CD4-positive, alpha-beta T cell treated with Interleukin-15 for 4 hours (primary cell): ENCODE results near the gene ELL2.

Source experiments
- DNase-seq: peaks from one replicate; pipeline ENCODE4 v3.0.0-alpha.2; 2020; ENCODE audit warnings: low spot score

Gene ELL2

DNA sequence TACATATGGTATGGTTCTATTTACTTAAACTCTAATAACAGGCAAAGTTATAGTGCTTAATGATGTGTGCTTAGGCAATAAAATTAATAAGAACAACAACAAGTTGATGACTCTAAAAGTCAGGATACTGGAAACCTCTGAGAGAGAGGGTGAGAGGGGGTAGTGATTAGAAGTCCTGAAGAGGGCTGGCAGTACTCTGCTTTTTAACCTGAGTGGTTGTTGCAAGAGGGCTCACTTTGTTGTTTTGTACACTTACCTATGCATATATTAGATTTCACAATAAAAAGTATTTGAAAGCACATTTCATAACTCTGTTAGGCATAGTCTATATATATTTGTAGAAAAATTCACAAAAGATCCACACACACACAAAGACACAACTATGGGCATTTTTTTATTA, 21.4 kb upstream of the ELL2 start:
- DNase-seq, result no peak

DNA sequence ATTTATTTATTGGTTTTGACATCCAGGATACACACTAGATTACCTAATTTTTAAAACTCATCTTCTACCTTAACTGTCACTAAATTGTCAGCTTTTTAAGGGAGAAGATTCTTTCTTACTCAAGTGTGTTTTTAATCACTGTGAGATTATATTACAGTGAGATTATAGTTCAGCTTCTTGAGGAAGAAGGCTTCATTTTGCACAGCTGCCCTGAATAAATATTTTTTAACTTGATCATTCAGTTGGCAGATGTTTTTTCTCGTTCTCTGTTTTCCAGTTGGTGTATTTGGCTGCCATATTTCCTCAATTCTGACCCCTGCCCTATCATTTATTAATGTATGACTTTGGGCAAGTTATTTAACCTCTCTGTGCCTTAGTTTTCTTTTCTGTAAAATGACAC, 15.0 kb upstream of the ELL2 start:
- DNase-seq, result no peak

DNA sequence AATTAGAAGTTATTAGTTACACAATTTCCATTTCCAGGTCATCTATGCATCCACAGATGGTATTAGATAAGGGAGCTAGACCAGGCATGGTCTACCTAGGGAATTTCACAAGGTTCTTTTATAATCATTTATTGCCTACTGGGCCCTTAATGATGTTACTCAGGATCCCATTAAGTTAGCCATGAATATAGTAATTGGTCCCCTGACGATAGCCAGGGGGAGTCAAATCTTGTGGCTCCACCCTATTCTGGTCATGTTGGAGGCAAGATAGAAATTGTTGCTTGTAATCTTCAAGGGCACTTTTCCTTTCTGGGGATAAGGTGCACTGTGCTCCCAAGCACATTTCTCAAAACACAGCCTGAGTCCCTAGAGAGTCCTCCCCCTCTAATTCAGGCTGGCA, 14.1 kb upstream of the ELL2 start:
- no peak for DNase-seq

DNA sequence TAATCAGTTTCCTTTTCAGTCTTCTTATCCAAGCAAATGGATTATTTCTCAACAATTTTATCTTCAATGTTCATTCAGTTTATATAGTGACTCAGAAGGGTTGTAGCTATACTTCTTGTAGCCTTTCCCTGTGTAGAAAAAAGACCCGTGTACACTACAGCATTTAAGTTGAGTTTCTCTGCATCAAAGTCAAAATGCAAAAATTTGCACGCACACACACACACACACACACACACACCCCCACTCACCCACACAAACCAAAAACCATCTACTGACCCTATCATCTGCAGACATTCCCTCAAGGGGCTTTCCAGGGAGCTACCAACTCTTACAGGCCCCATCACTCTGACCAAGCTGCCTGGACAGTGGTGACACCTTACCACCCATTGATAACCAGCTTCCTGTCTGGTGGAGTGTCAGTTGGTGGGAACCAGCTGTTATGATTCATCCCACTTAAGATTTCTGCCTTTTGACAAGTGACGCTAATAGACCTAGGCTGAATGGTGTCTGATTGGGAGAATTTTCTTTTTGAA, 12.2 kb upstream of the ELL2 start:
- peak; percentile 27 for DNase-seq

DNA sequence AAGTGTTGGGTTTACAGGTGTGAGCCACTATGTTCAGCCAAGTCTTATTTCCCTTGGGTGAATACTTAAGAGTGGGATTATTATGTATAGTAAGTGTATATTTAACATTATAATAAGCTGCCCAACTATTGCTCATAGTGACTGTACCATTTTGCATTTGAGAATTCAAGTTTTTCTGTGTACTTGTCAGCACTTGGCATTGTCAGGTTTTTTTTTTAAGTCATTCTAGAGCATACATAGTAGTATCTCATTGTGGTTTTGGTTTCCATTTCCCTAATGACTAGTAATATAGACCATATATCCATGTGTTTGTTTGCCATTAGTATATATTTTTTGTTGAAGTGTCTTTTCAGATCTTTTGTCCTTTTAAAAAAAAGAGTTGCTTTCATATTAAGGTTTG, 10.5 kb upstream of the ELL2 start:
- no peak for DNase-seq

DNA sequence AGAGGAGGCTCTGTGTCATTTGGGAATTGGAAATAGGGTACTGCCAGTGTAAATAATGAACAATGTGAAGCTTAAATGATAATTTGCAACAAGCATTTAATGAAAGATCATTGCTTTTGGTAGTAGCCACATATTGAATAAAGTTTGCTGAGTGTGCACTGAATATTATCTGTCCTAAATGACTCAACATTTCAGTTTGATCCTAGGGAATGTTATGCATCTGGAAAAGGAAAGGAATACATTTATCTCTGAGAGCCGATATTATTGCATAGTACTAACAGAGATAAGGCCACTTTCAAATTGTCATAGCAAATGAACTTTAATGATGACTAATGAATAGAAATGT, 8.7 kb upstream of the ELL2 start:
- no peak for DNase-seq

DNA sequence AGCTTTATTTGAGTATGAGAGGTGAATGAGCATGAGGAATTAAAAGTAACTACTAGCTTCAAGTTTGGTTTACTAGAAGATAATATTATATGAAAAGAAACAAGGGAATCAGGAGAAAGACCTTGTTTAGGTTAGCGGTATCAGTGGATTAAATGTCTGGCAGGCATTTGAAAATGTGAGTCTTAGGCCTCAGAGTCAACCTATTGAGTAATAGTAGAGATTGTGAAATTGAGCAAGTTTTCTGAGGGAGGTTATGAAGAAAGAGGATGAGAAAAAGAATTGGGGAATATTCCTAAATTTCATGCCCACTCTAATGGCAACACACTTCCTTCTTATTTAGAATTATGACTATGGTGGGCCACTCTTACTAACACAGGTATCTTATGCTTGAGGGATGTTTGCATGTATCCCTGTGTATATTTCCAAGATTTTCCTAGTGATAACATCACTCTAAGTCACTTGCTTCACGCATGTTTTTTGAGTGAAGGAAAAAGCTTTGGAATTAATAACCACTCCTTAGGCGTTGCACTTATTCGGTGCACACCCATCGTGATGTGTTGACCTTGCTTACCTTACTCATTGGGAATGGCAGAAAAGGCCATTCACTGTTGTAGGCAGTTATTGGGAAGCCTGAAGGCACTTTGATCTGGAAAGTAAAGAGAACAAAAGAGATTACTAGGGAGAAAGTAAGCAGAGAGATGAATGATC, 8.2 kb upstream of the ELL2 start:
- DNase-seq, result no peak

DNA sequence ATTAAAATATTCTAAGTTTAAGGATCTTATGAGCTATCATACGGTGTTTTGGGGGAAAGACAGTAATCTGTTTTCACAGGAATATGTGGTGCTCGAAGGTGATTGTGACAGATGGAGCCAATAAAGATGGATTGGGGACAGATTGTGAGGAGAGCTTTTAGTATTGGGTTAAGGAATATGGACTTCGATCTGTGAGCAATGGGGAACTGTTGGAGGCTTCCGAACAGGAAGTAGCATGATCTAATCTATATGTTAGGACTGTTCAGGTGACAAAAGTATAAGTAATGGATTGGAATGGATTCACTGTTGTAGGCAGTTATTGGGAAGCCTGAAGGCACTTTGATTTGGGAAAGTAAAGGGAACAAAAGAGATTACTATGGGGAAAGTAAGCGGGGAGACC, 7.4 kb upstream of the ELL2 start:
- no peak for DNase-seq

DNA sequence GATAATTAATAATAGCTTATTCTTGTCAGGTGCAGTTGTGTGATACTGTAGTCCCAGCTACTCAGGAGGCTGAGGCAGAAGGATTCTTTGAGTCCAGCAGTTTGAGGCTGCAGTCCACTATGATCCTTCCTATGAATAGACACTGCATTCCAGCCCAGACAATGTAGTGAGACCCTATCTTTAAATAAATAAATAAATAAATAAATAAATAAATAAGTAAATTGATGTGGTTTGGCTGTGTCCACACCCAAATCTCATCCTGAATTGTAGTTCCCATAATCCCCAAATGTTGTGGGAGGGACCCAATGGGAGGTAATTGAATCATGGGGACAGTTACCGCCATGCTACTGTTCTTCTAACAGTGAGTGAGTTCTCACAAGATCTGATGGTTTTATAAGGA, 5.6 kb upstream of the ELL2 start:
- no peak for DNase-seq

DNA sequence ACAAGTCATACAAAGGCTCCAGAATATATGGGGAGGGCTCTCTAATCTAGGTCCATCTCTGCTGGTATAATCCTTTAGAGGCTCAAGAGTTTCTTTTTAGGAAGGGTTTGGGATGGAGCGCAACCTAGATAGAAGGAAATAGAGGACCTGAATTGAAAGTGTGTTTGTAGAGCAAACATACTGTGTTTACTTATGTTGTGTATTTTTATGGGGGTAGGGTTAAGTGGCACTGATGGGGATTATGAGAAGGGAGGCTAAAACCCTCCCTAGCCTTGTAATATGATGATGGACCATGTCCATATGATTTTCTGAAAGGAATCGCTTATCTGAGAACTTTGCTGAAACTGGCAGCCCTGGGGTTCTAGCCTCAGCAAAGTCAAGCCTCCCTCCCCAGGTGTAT, 4.4 kb upstream of the ELL2 start:
- DNase-seq, result no peak

DNA sequence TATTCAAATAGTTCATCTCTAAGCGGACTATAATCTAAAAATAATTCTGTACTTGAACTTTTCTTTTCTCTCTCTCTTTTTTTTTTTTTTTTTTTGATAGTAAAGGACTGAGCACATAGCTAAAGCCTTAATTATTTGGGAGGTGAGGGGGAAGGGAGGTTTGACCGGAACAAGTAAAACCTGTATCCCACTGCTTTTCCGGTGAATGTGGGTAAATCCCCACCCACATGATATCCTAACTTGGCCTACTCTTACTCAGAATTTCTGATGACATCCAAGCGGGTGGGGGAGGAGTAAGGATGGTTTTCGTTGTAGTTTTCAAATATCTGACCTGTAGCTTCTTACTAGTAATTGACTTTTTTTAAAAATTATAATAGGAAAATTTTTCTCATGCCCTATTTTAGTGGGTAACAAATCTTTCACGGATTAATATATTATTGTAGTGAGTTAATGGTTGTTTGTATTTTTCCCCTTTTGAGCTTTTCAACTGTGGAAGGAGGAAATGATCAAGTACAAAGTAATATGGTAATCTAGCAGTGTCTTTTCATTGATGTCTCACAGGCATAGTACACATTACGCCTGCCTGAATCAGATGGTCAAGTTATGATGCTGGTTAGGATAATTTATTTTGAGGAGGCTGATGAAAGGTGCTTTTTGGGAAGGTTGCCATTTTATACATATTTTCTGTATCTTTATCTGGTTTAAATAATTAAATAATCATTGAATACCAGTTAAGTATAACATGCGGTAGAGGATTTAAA, 2.2 kb upstream of the ELL2 start:
- no peak for DNase-seq

DNA sequence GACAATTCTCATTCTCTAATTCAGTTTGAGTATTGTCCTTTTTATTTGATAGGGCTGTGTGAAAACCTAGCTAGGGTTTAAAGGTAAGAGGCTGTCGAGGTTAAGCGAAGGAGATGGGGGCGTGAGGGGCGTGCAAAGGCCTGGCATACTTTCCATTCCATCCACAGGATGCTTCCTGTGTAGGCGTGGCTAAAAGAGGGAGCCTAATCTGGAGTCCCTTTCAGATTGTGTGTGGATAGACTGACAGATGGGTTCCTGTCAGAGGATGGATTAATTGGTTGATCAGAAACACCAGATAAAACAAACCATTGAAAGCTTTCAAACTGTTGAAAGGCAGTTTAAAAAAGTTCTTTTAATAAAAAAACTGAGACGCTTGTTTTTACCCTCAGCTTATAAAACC, 1.1 kb upstream of the ELL2 start:
- DNase-seq, result no peak

DNA sequence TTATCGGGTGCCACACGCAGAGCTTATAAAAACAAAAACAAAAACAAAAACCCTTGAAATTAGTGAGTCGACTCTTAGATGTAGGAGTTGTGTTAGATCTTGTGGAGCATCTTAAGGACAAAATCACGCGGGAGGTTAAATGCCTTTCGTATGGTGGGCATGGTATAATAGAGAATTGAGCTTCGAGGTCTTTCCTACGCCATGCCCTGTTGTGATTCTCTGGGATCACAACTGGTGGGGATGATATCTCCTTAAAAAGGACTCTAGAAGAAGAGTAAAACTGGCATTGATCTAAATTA, 773 bp upstream of the ELL2 start:
- DNase-seq, result no peak

DNA sequence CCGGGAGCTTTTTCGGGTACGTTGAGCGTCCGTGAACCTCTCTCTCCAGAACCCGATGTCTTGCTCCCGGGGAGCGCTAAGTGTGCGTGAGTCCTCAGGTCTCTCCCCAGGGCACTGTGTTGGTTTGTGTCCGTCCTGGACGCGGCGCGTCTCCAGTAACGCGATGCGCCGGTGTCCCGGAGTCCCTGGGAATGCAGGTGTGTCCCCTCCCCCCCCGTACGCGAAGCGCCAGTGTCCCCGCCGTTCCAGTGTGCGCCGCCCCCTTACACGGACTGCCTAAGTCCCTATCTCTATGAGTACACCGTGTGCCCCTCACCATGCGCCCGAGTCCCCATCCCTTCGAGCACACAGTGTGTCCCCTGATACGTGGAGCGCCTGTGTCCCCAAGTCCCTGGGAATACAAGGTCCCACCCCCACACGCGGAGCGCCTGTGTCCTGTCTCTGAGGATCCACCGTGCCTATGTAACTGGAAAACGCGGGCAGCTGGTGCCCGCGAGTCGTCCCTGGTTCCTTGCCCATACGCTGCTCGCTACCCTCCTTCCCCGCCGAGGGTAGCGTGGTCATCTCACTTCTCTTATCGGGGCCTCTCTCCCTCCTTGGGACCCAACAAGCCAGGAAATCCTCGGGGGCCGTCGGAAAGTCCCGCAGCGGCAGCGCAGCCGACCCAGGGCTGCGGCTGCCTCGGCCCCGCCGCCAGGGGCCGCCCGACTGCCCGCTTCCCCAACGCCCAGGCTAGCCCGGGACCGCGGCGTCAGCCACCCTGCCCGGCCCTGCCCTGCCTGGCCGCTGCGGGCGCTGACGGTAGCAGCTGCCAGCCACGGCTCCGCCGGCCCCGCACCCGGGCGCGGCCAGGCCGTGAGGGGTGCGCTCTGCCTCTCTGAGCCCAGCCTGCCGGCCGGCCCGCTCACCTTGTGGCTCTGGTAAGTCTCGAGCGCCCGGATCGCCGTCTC, 709 bp downstream of the ELL2 start:
- DNase-seq, result peak; percentile 67

DNA sequence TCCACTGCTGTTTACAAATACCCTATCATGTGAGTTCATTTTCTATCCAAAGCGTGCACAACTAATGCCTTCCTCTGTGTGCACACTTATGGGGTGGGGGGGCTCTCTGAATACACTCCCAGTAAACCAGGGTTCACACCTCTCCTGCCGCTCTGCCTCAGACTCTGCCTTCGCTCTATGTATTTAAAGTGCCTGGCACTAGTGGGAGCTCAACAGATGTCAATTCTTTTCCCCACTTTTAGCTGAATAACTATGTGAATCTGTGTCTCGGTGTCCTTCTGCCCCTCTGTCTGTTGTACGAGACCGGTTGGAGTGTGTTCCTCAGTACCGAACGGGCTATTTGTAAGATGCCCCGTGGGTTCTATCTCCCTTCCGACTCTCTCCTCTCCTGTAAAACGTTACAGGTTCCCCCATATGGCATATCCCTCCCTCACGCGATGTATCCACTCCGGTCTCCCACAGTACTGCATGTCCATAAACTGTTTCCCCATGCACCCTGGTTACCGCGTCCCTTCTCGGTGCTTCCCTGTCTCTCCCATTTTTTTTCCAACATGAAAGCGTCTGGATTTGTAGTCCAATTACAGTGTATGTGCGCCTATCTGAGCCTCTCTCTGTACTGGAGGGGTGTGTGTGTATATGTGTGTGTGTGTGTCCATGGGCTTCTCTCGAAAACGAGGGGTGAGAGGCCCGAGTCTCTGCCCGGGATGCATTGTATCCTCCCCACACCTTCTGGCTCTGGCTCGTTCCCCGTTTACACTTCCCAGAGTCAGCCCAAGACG, 1.6 kb downstream of the ELL2 start:
- DNase-seq, result no peak

DNA sequence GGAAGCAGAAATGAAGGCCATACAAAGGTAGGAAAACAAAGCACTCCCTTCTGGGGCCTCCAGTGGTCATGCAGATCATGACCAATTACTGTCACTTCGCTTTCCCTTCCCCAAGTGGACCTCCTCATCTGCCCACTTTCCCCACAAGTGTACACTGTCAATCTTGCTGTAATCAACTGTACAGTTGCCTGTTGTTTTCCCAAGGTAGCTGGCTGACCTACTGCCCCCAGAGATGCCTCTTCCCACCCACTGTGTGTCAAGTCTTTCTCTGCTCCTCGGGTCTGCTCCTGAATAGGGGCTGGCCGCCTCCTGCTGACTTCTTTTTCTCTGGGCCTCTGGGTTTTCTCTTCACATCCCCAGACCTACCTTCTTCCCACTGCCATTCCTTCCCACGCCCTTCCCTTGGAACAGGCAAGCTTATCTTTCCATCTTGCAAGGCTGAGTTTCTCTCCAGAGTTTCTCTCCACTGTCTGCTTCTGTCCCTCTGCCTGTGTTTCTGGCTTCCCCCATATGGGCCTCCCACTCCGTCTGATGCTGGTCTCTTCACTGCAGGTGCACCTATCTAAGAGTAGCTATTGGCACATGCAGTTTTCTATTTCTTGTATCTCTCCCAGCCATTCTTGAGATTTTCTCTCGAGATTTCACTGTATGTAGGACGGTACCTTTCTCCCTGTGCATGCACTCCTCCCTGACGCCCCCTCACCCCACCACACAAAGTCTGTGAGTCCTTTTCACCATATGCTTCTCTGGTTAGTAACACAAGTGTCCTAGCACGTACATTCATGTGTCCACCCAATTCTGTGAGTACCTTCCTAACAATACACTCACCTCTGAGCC, 2.4 kb downstream of the ELL2 start:
- no peak for DNase-seq

DNA sequence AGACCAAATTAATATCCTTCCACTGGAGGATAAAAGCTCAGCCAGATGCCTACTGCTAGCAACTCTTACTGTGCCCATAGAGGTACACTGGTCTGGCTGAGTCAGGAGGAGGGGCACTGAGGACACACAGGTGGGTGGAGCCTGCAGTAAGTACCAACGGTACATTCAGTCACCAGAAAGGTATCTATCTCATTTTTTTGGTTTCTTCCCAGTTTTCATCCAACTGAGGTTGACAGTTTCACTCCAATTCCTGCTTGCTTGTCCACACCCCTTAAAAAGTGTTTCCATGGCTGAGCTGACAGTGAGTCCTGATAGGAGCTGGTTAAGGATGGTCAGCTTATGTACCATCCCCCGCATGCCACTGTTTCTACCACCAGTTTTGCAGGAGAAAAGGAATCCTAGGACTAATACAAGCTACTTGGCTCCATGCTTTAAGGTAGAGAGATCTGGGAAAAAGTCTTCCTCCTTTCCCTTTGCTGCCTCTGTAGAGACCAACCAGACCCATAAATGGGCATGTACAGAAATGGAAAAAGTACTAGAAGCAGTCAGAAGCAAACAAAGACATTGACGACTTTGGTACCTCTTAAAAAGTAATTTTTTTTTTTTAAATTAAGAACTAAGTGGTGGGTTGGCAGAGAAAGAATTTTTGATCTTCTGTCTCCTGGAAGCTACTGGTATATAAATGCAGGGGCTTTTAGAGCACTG, 3.2 kb downstream of the ELL2 start:
- no peak for DNase-seq

DNA sequence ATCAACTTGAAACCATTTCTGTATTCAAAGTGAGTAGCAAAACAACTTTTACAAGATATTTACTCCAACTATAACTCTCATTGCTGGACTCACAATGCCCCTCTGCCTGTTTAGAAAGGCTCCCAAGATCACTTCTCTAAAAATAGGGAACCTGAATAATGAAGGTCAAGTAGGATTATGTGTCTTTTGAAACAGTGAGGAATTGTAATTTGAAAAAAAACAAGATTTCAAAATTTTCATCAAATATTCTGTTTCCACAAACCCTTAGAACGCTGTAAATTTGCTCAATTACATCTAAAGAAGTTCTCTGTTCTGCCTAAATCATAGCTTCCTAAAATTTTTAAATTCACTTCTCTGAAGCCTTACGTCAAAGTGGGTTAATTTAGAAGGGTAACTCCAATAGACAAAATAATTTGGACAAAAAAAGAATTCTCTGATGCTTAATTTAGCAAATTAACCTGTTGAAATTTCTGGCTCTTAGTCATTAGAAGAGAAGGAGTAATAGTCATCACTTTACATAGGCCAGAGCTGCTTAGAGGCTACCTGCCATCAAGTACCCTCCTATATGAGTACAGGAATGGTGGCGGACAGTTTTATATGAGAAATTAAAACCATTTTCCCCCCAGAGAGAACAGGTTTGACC, 4.0 kb downstream of the ELL2 start:
- no peak for DNase-seq

DNA sequence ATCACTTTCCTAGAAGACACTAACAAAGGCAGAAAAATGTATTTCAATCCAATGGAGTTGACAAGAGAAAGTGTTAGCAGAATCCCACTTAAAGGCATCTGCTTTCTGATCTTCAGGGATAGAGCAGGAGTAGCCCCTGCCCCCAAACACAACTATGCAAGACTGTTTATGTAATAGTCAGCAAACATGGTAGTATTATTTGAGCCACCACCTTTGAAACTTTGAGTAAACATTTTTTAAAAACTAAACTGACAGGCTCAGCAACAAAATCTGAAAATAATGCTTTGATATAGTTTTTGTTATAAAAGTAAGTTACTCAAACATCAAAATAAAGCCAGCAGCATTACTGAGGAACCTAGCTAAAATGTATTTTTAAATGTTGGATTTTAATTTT, 4.8 kb downstream of the ELL2 start:
- DNase-seq, result no peak
